Measurements from ENCODE around the gene PKHD1. TPM values are rescaled to one million over a fixed set of nuclear protein-coding genes. Genes with fewer than 3 reads are reported as not detected.
A peak's percentile ranks its signal among the peaks of the same experiment; 100 is the strongest.
"Not testable (repeated sequence)": the region's sequence is repeated elsewhere in the genome, so short reads cannot be mapped to it uniquely, and the experiment has no call there.

Gene PKHD1
- total RNA-seq, 1 donor from 2014 or later: 1.6 TPM

DNA sequence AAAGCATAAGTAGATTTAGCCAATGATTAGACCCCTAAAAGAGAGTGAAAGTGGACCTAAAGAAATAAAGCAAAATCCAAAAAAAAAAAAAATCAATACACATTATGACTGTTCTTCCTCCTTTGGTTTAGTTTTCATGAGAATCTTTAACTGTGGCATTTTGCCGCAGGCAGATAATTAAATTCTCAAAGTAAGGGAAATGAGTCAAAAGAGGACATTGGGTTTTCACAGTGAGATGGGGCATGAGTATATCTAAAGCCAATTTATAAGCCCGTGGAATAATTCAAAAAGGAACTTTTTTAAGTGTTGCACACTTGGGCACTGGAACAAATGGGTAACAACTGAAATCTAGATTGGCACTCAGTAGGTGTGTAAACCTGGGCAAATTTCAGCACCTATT lies 230.3 kb downstream of the PKHD1 start:
- H3K4me3 ChIP-seq (ENCODE audit: low read depth, low read length): no peak overlapping the region
- TF ChIP-seq, protein P1, sequence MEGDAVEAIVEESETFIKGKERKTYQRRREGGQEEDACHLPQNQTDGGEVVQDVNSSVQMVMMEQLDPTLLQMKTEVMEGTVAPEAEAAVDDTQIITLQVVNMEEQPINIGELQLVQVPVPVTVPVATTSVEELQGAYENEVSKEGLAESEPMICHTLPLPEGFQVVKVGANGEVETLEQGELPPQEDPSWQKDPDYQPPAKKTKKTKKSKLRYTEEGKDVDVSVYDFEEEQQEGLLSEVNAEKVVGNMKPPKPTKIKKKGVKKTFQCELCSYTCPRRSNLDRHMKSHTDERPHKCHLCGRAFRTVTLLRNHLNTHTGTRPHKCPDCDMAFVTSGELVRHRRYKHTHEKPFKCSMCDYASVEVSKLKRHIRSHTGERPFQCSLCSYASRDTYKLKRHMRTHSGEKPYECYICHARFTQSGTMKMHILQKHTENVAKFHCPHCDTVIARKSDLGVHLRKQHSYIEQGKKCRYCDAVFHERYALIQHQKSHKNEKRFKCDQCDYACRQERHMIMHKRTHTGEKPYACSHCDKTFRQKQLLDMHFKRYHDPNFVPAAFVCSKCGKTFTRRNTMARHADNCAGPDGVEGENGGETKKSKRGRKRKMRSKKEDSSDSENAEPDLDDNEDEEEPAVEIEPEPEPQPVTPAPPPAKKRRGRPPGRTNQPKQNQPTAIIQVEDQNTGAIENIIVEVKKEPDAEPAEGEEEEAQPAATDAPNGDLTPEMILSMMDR (IDR thresholded peaks at IDR 0.05; ENCODE audit: insufficient read depth, low read length, poor library complexity, severe bottlenecking): no peak
- H3K36me3 ChIP-seq (ENCODE audit: control insufficient read depth, insufficient read depth, low read length): no peaks in the 10 kb centered on the region
- no peaks in the 10 kb centered on the region for H3K27me3 ChIP-seq (ENCODE audit: control insufficient read depth, insufficient read depth, low read length)
- DNase-seq (ENCODE audit: low read depth): no peak

- TF ChIP-seq, protein P1 (IDR thresholded peaks at IDR 0.05; ENCODE audit: insufficient read depth, low read length, poor library complexity, severe bottlenecking): no peak
Measured at GRCh38 chr6:51856508-51856907, 230.9 kb downstream of the PKHD1 start.

DNA sequence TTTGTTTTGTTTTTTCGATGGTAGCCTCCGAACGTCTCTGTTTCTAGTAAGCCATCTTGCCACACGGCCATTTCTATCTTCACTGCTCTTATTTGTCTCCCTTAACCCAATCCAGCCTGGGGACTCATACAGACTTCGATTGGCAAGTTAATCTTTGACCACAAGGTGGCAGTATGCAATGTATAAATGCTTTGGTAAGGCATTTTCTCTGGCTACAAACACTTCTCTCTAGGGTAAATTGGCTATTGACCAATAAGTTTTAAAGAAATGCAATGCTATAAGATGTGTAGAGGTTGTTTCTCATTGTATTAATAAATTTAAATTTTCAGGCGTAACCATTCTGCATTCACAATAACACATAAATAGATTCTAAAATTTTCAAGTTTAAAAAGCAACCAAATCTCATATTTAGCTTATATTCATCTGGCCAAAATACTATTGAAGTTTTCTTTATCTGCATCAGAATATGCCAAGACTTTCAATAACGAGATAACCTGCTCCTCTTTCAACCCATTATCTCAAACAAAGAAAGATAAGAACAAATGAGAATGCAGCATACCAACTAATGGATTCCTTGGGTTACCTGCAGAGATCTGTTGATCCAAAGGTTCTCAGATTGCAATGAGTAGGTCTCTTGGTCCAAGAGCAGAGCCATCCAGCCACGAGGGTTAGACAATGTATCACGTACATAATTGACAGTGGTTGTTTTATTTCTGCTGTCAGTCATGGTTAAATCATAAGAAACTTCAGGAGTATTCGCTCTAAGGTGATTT lies 231.9 kb downstream of the PKHD1 start:
- H3K36me3 ChIP-seq (ENCODE audit: control insufficient read depth, insufficient read depth, low read length): no peaks in the 10 kb centered on the region
- DNase-seq (ENCODE audit: low read depth): peak; percentile 41
- no peak overlapping the region for H3K4me3 ChIP-seq (ENCODE audit: low read depth, low read length)
- TF ChIP-seq, protein P1 (IDR thresholded peaks at IDR 0.05; ENCODE audit: insufficient read depth, low read length, poor library complexity, severe bottlenecking): peak; percentile 63
- no peaks in the 10 kb centered on the region for H3K27me3 ChIP-seq (ENCODE audit: control insufficient read depth, insufficient read depth, low read length)

More at GRCh38 chr6:51856508-51856907, 230.9 kb downstream of the PKHD1 start:
- Histone ChIP-seq H3K27me3 (ENCODE audit: control insufficient read depth, insufficient read depth, low read length) (no peaks in the 10 kb centered on the region), H3K36me3 (ENCODE audit: control insufficient read depth, insufficient read depth, low read length) (no peaks in the 10 kb centered on the region), H3K4me3 (ENCODE audit: low read depth, low read length) (no peak overlapping the region)
- no peak for DNase-seq (ENCODE audit: low read depth)

DNA sequence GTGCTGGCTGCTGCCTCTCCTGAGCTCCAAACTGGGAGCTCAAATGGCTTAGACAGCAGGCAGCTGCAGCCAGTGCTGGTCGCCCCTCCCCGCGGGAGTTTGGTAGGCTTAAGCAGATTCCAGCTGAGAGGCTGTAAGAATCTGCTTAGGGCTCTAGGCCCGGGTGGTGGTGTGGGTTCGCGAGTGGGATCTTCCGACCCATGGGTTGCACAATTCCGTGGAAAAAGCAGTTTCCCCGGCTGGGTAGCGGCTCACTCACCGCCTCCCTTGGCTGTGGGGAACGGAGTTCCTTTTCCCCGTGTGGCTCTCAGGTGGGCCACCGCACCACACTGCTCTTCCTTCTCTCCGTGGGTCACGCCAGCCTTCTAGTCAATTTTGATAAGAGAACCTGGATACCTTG lies 232.5 kb downstream of the PKHD1 start:
- Histone ChIP-seq H3K27me3 (ENCODE audit: control insufficient read depth, insufficient read depth, low read length) (no peaks in the 10 kb centered on the region), H3K36me3 (ENCODE audit: control insufficient read depth, insufficient read depth, low read length) (no peaks in the 10 kb centered on the region), H3K4me3 (ENCODE audit: low read depth, low read length) (no peak overlapping the region)
- no peak for DNase-seq (ENCODE audit: low read depth)
- TF ChIP-seq, protein P1 (IDR thresholded peaks at IDR 0.05; ENCODE audit: insufficient read depth, low read length, poor library complexity, severe bottlenecking): no peak

- Histone ChIP-seq H3K4me3 (ENCODE audit: low read depth, low read length) (no peak overlapping the region), H3K27me3 (ENCODE audit: control insufficient read depth, insufficient read depth, low read length) (no peaks in the 10 kb centered on the region), H3K36me3 (ENCODE audit: control insufficient read depth, insufficient read depth, low read length) (no peaks in the 10 kb centered on the region)
- TF ChIP-seq, protein P1 (IDR thresholded peaks at IDR 0.05; ENCODE audit: insufficient read depth, low read length, poor library complexity, severe bottlenecking): no peak
- DNase-seq (ENCODE audit: low read depth): no peak
Measured at GRCh38 chr6:51854347-51854746, 233.1 kb downstream of the PKHD1 start.

GRCh38 chr6:51853109-51853508 lies 234.3 kb downstream of the PKHD1 start:
- not testable (repeated sequence) for H3K27me3 ChIP-seq (ENCODE audit: control insufficient read depth, insufficient read depth, low read length); H3K4me3 ChIP-seq (ENCODE audit: low read depth, low read length); H3K36me3 ChIP-seq (ENCODE audit: control insufficient read depth, insufficient read depth, low read length); DNase-seq (ENCODE audit: low read depth)
